ENCODE data around the gene LAMA5.

LAMA5 gene, protein sequence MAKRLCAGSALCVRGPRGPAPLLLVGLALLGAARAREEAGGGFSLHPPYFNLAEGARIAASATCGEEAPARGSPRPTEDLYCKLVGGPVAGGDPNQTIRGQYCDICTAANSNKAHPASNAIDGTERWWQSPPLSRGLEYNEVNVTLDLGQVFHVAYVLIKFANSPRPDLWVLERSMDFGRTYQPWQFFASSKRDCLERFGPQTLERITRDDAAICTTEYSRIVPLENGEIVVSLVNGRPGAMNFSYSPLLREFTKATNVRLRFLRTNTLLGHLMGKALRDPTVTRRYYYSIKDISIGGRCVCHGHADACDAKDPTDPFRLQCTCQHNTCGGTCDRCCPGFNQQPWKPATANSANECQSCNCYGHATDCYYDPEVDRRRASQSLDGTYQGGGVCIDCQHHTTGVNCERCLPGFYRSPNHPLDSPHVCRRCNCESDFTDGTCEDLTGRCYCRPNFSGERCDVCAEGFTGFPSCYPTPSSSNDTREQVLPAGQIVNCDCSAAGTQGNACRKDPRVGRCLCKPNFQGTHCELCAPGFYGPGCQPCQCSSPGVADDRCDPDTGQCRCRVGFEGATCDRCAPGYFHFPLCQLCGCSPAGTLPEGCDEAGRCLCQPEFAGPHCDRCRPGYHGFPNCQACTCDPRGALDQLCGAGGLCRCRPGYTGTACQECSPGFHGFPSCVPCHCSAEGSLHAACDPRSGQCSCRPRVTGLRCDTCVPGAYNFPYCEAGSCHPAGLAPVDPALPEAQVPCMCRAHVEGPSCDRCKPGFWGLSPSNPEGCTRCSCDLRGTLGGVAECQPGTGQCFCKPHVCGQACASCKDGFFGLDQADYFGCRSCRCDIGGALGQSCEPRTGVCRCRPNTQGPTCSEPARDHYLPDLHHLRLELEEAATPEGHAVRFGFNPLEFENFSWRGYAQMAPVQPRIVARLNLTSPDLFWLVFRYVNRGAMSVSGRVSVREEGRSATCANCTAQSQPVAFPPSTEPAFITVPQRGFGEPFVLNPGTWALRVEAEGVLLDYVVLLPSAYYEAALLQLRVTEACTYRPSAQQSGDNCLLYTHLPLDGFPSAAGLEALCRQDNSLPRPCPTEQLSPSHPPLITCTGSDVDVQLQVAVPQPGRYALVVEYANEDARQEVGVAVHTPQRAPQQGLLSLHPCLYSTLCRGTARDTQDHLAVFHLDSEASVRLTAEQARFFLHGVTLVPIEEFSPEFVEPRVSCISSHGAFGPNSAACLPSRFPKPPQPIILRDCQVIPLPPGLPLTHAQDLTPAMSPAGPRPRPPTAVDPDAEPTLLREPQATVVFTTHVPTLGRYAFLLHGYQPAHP (N-terminal part only)

DNA sequence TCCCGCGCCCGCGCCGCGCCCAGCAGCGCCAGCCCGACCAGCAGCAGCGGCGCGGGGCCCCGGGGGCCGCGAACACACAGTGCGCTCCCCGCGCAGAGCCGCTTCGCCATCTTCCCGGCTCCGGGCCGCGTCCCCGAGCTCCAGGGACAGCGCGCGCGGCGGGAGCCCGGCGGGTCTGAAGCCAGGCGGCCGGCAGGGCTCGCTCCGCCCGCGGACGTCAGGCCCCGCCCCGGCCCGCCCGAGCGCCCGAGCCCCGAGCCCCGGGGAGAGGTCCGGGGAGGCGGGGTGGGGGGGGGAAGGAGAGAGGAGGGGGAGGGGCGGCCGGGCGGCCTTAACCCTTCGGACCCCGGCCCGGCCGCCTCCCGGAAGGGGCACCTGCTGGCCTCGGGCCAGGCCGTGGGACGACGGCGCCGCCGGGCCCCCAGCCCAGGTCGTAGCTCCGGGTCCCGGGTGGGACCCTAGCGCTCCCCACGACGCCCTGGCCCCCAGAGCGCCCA, at the start of gene LAMA5:
Gene LAMA5, minus strand, starts transcription at position 177 of the 497 bp plus-strand sequence. Its CDS starts 67 bp downstream, at position 110.
- no peak for DNase-seq (ENCODE audit: low spot score)

DNA sequence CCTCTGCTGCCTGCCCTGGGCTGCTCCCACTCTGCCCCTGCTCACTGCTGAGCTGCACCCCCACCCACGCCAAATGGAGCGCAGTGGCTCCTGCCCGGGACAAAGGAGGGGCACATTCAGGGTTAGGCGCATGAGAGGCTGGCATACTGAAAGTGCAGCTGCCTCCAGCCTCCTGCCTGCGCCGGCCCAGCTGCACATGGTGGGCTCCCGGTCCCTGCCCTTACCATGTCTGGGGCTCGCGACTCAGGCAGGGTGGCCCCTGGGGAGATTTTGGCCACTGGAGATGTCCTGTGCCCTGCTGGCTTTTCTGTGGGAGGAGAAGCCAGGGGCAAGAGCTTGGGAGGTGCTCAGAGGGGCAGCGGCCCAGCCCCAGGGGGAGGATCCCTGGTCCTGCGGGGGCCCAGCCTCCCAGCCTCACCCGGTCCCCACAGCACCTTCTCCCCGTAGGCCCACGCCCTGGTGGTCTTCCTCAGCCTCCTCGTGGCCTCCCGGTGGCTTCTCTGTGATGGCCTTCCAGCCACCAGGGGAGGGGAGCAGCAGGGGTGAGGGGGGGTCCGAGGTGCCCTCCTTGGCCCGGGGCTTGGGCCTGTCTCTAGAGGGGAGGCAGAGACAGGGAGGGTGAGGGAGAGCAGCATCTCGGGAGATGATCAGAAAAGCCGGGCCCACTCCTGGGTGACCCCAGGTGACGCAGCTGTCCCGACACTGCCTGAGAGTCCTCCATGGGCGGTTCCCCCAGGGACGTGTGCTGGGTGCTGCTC, 48.4 kb upstream of the LAMA5 start:
- DNase-seq (ENCODE audit: low spot score): no peak

DNA sequence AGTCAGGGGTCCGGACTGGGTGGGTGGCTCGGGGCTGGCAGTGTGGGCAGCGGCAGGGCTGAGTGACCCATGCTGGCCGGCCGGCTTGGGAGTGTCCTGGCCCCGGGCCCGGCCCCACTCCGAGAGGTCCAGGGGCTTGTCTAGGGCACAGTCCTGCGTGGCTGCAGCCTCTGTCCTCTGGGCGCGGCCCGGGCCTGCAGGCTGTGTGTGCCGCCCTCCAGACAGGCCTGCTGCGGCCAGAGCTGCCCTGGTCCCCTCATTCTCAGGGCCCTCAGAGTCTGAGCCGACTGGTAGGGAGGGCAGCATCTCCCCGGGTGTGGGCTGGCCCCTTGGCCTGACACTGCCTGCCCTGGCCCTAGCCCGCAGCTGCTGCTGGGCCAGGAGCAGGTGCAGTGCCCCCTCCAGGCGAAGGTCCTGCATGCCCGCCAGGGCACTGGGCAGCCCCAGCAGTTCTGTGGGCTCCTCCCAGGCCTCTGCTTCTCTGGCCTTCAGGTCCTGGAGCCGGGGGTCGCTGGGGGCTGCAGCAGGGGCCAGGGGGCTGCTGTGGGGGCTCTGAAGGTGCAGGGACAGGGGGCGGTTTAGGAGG, 46.9 kb upstream of the LAMA5 start:
- DNase-seq (ENCODE audit: low spot score): no peak

DNA sequence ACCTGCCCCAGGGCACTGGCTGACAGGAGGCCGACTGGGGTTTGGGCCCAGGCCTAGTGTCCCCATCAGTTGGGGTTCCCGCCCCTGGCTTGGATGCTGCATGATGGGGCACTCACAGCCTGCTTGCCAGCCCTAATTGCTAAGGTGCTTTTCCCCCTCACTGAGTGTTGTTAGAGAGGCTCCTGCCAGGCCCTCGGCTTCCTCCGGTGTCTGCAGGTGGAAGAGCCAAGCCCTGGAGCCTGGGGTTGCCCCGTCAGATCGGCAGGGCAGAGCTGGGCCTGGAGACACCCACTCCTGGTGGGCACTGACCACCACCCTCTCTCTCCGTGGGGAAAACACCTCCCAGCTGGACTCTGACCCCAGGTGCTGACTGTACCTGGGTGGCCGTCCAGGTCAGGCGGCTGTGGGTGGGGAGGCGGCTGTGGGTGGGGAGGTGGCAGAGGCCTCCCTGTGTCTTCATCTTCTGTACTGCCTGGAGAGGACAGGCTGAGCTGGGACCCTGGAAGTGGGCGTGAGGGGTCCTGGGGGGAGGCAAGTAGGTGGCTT, 46.0 kb upstream of the LAMA5 start:
- no peak for DNase-seq (ENCODE audit: low spot score)

DNA sequence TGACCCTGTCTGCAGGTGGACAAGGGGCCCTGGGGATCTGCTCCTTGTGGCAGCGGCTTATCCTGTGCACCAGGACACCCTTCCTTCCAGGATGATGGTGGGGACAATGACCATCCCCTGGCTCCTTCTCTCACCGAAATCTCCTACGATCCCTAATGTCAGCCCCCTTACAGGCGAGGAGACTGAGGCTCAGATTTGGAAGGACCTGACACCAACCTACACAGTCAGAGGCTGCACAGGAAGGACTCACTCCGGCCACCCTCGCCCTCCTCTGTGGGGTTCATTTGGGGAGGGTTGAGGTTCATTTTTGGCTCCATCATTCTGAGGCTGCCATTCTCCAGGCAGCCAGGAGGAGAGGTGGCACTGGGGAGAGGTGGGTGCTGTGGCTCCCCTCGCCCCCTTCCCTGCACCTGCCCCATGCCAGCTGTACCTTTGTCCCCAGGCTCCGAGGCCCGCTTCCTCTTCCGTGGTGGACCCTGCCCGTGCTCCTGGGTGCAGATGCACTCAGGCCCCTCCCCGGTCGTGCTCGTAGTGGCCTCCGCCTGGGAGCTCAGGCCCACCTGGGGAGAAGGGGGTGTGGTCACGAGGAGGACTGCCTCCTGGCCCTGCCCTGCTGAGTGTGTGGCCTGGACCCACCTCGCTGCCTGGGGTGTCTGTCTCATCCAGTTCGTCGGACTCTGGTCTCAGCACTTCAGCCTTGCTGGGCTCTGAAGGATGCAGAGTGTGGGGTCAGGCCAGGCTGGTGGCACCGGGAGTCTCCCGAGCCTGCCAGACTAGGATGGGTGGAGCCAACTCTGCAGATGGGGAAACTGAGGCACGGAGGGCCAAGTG, 45.3 kb upstream of the LAMA5 start:
- DNase-seq (ENCODE audit: low spot score): no peak

DNA sequence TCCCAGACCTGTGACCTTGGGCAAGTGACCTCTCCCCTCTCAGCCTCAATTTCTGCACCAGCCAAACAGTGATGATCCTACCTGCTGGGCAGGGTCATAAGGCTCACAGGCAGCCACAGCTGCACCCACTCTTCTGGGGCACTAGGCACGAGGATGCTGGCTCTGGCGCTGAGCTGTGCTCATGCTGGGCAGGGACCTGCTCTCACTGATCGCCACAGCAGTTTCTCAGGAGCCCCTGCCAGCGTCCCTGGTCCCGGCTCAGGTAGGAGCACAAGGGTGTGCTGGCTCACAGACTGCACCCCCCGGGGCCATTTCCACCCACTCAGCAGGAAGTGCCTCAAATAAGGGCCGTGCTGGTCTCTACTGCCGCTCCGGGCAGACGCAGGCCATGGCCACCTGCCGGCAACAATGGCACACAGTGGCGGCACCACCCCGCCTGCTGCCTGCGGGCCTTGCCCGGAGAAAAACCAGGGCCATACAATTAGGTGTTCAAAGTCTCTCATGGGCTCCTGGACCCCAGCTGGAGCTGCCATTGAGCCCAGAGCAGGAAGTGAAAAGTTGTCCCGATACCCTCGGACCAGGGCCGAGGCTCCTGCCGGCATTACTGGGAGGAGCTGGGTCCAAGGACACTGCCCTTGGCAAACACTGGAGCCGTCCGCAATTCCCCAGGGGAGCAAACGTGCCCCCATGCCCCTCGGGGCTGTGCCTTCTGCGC, 44.5 kb upstream of the LAMA5 start:
- no peak for DNase-seq (ENCODE audit: low spot score)

DNA sequence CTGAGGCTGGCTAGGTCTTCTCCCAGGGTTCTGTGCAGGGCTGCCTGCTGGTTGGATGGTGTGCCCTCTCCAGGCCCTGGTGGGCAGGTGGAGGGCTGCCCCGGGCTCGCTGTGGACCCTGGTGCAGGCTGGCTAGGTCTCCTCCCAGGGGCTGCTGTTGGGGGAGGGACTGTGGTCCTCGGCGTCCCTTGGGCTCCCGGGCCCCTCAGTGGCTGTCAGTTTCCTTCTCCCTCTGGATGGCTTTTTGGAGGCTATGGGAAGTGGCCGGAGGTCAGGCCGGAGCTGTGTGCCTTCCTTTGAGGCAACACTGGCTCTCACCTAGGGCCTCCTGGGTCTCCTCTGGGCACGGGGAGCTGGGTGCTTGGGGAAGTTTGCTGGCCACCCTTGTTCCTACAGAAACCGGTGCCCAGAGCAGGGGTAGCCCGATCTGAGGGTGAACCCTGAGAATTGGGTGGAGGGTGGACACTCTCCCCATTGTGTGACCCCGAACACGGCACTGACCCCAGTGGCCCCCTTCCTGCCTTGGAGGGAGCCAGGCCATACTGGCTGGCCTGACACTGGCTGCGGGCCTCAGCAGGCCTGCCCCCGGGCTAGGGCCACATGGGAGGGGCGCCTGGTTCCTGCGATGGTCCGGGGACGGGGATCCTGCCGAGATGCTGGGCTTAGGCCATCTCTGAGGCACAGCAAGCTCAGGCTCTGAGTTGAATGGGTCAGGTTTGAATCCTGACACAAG, 43.8 kb upstream of the LAMA5 start:
- DNase-seq (ENCODE audit: low spot score): no peak

DNA sequence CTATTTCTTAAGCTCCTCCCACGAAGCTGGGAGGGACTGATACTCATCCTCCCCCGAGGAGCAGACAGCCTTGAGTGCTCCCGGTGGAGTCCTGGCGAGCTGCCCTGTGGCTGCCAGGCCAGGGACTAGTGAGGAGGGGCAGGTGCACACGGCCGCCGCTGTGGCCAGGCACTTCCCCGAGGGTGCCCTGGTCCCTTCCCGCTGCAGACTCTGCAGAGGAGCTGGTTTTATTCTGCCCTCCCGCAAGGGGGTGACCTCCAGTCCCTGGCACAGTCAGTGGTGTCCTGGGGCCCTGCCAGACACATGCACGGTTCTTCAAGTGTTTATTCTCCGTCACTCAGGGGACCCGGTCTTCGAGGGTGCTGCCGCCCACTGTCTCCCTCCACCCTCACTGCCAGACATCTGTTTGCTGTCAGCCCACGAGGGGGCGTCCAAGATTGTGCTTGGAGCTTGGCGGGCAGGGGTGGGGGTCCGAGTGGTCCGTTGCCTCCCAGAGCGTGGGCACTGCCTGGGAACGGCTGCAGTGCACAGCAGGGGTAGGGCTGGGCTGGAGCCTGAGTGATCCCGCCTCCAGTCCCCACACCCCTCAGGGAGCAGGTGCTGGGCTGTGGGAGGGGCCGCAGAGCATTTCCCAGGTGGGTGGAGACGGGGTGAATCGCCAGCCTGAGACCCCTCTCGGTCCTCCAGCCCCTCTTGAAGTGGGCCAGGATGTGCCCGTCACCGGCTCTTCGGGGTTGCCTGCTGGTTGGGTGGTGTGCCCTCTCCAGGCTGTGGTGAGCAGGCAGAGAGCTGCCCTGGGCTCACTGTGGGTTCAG, 43.0 kb upstream of the LAMA5 start:
- DNase-seq (ENCODE audit: low spot score): peak; percentile 78

DNA sequence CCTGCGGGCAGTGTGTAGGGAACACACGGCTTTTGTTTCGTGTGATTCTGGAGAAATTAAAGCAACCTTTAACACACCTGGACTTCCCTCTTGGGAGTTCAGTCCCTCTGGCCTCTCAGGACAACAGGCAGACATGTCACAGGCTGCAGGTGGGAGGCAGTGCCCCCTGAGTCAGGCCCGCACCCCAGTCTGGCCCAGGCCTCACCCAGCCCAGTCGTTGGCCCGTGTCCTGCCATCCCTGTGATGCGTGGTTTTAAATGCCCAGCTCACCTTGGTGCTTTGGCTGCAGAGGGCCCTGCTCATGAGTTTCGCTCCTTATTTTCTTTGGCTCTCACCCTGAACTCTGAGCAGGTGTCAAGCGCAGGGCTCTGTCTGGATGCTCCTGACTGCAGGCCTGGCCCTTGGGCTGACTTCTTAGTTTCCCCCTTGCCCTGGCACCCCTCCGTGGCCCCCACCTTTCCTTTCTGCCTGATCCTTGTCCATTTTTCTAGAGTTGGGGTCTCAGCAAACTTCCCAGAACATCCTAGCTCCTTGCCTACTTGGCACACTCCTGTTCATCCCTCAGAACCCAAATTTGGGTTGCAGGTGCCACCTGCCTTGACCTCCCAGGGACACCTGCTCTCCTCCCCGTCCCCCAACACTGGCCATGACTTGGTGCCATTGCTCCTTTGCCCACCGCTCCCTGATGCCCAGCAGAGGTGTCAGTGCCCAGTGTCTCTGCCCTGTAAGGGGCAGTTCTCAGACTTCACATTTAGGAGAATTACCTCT, 42.2 kb upstream of the LAMA5 start:
- DNase-seq (ENCODE audit: low spot score): no peak

DNA sequence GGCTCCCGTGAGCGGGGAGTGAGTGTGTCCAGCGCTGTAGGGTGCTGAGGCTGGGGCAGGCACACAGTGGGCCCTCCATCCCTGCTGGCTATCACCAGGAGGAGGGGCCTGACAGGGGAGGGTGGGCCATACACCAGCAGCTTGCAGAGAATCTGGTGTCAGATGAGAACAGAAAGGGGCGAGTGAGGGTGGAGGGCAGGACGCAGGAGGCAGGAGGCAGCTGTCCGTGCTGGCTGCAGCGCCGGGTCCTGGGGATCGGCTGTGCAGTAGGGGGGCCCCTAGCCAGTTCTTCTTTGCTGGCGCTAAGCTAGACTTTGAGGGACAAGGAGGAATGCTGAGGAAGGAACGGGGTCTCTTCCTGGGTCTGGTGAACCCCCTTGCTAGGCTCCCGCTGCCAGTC, 41.5 kb upstream of the LAMA5 start:
- no peak for DNase-seq (ENCODE audit: low spot score)

DNA sequence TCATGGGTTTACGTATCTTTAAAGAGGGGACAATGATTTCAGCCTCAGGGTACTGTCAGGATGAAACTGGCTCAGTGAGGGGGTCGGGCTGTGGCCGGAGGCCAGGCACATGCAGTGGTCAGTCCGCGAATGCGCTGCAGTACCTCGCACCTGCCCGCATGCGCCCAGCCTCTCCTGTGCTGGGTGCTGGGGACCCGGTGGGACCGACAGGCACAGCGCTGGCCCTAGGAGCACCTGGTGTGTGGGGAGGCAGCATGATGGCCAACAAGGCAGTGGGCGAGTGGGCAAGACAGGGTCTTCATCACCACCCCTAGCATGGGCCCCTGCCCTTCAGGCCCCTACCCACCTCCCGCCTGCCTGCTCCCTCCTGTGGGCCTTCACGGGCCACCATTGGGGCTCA, 40.9 kb upstream of the LAMA5 start:
- no peak for DNase-seq (ENCODE audit: low spot score)

DNA sequence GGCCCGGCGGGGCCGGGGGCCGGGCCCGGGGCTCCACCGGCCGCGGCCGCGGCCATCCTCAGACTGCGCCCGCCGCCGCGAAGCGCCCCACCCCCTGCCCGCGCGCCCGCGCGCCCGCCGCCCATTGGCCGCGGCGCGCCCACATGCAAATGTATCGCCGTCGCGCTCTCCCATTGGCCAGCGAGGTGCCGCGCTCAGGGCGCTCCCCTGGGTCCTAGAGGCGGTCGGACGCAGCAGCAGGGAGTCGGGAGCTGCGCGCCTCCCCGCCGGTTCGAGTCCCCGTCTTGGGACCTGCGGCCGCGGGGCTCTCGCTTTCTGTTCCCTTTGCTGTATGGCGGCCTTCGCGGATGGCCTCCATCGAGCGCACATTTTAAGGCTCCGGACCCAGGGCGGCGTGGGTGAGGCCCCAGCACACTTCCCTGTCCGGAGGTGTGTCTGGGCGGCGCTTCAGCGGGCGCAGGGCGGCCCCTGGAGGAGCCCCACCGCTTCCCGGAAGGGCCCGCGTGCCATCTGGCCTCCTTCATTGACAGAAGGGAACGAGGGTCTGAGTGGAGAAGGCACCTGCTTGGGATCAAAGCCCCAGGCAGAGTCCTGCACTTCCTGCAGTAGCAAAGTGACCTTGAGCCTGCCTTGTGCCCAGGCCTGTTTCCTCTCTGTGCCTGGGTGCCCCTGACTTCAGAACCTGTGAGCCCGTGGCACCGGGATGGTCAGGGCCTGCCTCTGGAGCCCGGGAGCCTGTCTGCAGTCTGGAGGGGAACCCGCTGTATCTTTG, 40.3 kb upstream of the LAMA5 start, which contains the start of gene CABLES2:
Gene CABLES2, minus strand, starts transcription at position 65 of the 772 bp plus-strand sequence. Its CDS starts 9 bp downstream, at position 56.
- DNase-seq (ENCODE audit: low spot score): peak; percentile 95

DNA sequence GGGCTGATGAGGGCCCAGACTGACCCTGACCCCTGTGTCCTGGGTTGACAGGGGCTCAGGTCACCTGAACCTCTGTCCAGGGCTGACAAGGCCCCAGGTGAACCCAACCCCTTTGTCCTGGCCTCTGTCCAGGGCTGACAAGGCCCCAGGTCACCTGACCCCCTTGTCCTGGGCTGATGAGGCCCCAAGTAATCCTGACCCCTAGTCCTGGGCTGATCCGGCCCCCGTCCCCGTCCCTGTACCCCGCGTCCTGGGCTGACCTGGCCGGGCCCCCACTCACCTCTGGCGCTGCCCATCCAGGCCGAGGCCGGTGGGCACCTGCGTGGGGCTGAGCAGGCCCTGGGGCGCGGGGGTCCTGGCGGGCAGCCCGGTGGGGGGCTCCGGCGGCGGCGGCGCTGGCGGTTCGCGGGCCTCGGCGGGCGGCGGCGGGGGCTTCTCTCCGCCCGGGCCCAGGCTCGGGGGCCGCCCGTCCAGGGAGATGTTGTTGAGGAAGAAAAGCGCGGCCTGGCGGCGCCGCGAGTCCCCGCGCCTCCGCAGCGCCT, 39.6 kb upstream of the LAMA5 start:
- no peak for DNase-seq (ENCODE audit: low spot score)

DNA sequence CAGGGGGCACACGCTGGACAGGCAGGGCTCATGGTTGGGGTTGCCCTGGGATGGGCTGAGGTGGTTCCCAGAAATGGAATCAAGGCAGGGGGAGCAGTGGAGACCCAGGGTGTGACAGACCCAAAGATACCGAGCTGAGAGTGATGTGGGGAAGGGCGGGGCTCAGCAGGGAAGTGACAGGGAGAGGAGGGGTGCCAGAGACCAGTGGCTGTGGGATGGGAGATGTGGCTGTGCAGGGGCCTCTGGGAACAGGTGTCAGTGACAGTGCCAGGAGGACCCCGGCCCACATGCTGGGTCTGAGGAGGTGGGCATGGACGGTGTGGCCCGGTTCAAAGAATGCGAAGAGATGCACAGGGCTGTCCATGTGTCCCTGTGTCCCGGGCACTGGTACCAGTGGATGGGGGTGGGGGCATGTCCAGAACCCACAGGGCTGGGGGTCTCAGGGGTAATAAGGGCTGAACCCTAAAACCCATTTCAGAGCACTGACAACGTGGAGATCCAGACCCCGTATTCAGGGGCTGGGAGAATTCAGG, 38.9 kb upstream of the LAMA5 start:
- DNase-seq (ENCODE audit: low spot score): no peak
